Endothelial cell of umbilical vein (primary cell): Measurements from ENCODE around the gene CCDC85B. TPM values are rescaled to one million over a fixed set of nuclear protein-coding genes. Genes with fewer than 3 reads are reported as not detected.

ENCODE experiments used
- BruUV-seq: library from RNA; stranded (reverse); fragments of 400-500 nt; replicated peaks from 2 replicates; lab custom pipeline; 2021; lab: Mats Ljungman, UMichigan
- CTCF ChIA-PET: fragments of 300-600, 350-600 bp; sonication (Branson Sonifier 250); formaldehyde crosslinking; loops from one replicate; lab custom pipeline; 2021; ENCODE audit warnings: antibody characterized with exemption, inconsistent platforms; lab: Charles Lee
- POLR2A ChIA-PET: fragments of 300-600, 350-600 bp; sonication (Branson Sonifier 250); formaldehyde crosslinking; loops from one replicate; lab custom pipeline; 2021; ENCODE audit warnings: antibody characterized with exemption, inconsistent platforms; lab: Charles Lee
- DNase-seq: peaks from one replicate; pipeline ENCODE4 v3.0.0-alpha.2; 2011; ENCODE audit warnings: low read depth, low spot score
- FAIRE-seq: peaks from 2 replicates; lab custom pipeline; 2011; peaks lifted over from hg19 to GRCh38; lab: Jason Lieb, UNC
- H2AFZ ChIP-seq: 2 replicates; pipeline ENCODE4 v1.6.0; 2012; ENCODE audit warnings: low read depth, low read length, control low read depth, inconsistent platforms
- H3K27ac ChIP-seq: 2 replicates; pipeline ENCODE4 v1.5.1; 2011; ENCODE audit warnings: low read depth, mild to moderate bottlenecking, control low read depth, low read length, moderate library complexity; ENCODE audit not compliant: insufficient read depth
- H3K27me3 ChIP-seq, 2 experiments: 2 replicates each; pipeline versions ENCODE4 v1.6.0 to v1.6.1; 2011; ENCODE audit warnings: low read length in 2 of 2, mixed read lengths in 1 of 2; ENCODE audit not compliant: control insufficient read depth in 2 of 2, insufficient read depth in 2 of 2
- H3K36me3 ChIP-seq, 2 experiments: 2 replicates in 1 of 2; 3 replicates in 1 of 2; pipeline ENCODE4 v1.5.1; 2011; ENCODE audit warnings: low read length in 2 of 2, mild to moderate bottlenecking in 1 of 2, moderate library complexity in 1 of 2; ENCODE audit not compliant: control insufficient read depth in 2 of 2, insufficient read depth in 2 of 2; ENCODE audit errors: extremely low read depth in 1 of 2
- H3K4me1 ChIP-seq: 3 replicates; pipeline ENCODE4 v1.5.1; 2011; ENCODE audit warnings: mild to moderate bottlenecking, low read length; ENCODE audit not compliant: control insufficient read depth, insufficient read depth; ENCODE audit errors: extremely low read depth
- H3K4me2 ChIP-seq: 2 replicates; pipeline ENCODE4 v1.6.1; 2011; ENCODE audit warnings: low read length, control low read depth, mixed read lengths; ENCODE audit not compliant: insufficient read depth
- H3K4me3 ChIP-seq, 3 experiments: fragments of 200-600 bp in 1 of 3; sonication (generic), shearing (Covaris generic) in 1 of 3; replicated peaks in 1 of 3; 2 replicates each; pipeline ENCODE4 v1.5.1; 2011 to 2016; ENCODE audit warnings: control low read depth in 3 of 3, low read length in 3 of 3, mild to moderate bottlenecking in 2 of 3, inconsistent platforms in 1 of 3, low read depth in 1 of 3, moderate library complexity in 1 of 3; ENCODE audit not compliant: insufficient read depth in 1 of 3
- H3K79me2 ChIP-seq: 2 replicates; pipeline ENCODE4 v1.6.0; 2012; ENCODE audit warnings: low read length, inconsistent platforms; ENCODE audit not compliant: control insufficient read depth, insufficient read depth
- H3K9ac ChIP-seq: replicated peaks from 2 replicates; pipeline ENCODE3; 2011; ENCODE audit warnings: low read length, control low read depth; ENCODE audit not compliant: insufficient read depth; ENCODE audit errors: extremely low read depth
- H3K9me1 ChIP-seq: replicated peaks from 3 replicates; pipeline ENCODE4 v1.6.0; 2011; ENCODE audit warnings: mild to moderate bottlenecking, low read length; ENCODE audit not compliant: control insufficient read depth, insufficient read depth; ENCODE audit errors: extremely low read depth
- H3K9me3 ChIP-seq: replicated peaks from 2 replicates; pipeline ENCODE4 v1.5.1; 2012; ENCODE audit warnings: low read length, inconsistent platforms; ENCODE audit not compliant: control insufficient read depth, insufficient read depth
- H4K20me1 ChIP-seq: replicated peaks from 2 replicates; pipeline ENCODE3; 2011; ENCODE audit warnings: mild to moderate bottlenecking, low read length; ENCODE audit not compliant: control insufficient read depth, insufficient read depth; ENCODE audit errors: extremely low read depth
- EZH2 ChIP-seq: IDR thresholded peaks from 2 replicates; pipeline ENCODE4 v1.6.1; 2012; ENCODE audit warnings: borderline replicate concordance, low read depth, mild to moderate bottlenecking, moderate library complexity, low read length, inconsistent platforms; ENCODE audit not compliant: severe bottlenecking
- FOS ChIP-seq: IDR thresholded peaks from 2 replicates; pipeline ENCODE4 v1.6.1; 2011; ENCODE audit warnings: mild to moderate bottlenecking, low read length, moderate library complexity, borderline replicate concordance; ENCODE audit not compliant: insufficient read depth
- GATA2 ChIP-seq: IDR thresholded peaks from 2 replicates; pipeline ENCODE4 v1.7.0; 2011; ENCODE audit warnings: low read depth, mild to moderate bottlenecking, moderate library complexity, mixed read lengths, low read length; ENCODE audit not compliant: insufficient read length, insufficient read depth
- MAX ChIP-seq: IDR thresholded peaks from 2 replicates; pipeline ENCODE4 v1.6.1; 2011; ENCODE audit not compliant: insufficient read depth, insufficient read length
- MYC ChIP-seq: IDR thresholded peaks from one replicate; pipeline ENCODE4 v1.6.1; 2011; ENCODE audit warnings: mild to moderate bottlenecking, low read depth, low read length
- POLR2A ChIP-seq: IDR thresholded peaks from 2 replicates; pipeline ENCODE4 v1.6.1; 2012; ENCODE audit warnings: low read depth, mild to moderate bottlenecking, control low read depth, low read length
- POLR2AphosphoS5 ChIP-seq: IDR thresholded peaks from 2 replicates; pipeline ENCODE4 v1.6.1; 2012; ENCODE audit warnings: low read depth, mild to moderate bottlenecking, control low read depth, low read length, moderate library complexity; ENCODE audit not compliant: insufficient read depth
- dilution Hi-C: fragments of 300-500 bp; cut with MboI; formaldehyde crosslinking; loops from one replicate; pipeline ENCODE4 v1.15.0; 2019; ENCODE audit warnings: low sequenced_read_pairs; ENCODE audit not compliant: extremely low pct_ligation_motif_present
- intact Hi-C: fragments of 100-400 bp; cut with micrococcal nuclease; formaldehyde crosslinking; loops from one replicate; pipeline ENCODE4 v1.10.0; 2022
- polyA plus RNA-seq, 4 experiments: library from polyadenylated mRNA; depleted of rRNA in 3 of 4; stranded (reverse) in 3 of 4; unstranded in 1 of 4; fragments of >200 nt; gene quantifications; 2 replicates each; pipeline versions ENCODE4 v1.2.1 to v1.2.3, GENCODE V29; 2011 to 2012; ENCODE audit warnings: missing spikeins in 1 of 4
- total RNA-seq: library from RNA; stranded (reverse); gene quantifications from 2 replicates; pipeline ENCODE4 v1.2.3, GENCODE V29; 2021

Gene CCDC85B
- total and polyA plus RNA-seq, 2 donors (not counting 3 experiments of a cell fraction or from before 2014, with no cell fraction given) = 105 to 107 TPM

DNA sequence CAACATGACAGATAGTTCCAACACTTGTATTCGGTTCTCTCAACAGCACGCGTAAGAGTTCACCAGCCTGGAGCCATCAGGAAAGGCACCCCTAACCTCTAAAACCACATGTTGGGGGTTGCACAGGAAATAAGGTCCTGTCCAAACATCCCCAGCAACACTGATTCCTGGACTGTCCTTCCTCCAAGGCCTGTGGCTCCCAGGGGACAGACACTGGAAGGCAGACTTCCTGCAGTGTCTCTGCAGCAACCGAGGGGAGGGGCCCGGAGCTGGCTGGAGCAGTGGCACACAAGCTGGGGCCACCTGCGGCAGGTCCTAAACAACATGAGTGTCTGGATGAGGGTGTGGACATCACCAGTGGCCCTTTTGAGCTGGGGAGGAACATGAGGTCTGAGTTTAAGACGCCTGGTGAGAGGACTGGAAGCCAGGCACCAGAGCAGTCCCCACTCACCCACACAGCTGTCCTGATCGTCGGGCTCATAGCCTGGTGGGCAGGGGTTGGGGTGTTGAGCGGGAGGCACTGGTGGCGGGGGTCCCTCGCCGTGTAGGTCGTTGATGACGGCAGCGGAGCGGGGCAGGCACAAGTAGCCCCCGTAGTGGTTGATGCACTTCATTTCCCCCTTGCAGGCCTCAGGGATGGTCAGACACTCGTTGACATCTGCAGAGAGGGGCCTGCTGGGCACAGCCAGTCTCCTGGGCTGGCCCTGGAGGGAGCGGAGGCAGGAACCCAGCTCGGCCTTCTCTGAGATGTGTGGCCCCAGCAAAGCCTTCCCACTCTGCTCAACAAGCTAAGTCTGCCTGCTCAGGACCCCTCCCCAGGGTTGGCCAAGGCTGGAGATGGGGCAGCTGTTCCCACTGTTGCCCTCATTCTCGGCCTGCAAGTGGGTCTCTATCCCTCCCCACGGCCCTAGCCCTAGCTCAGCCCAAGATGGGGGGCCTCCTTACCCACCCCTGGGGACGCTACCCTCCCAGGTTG, 19.5 kb upstream of the CCDC85B start:
- intact Hi-C loops = no loop called here
- Histone ChIP-seq H2AFZ (no peak overlapping the region), H3K27ac (peak overlapping the region; percentile 52), H3K27me3 (no peaks in the 10 kb centered on the region), H3K79me2 (peaks cover 2% of the 10 kb centered on the region), H3K4me1 (peaks cover 17% of the 10 kb centered on the region), H3K9me1 (no peaks in the 10 kb centered on the region), H4K20me1 (no peaks in the 10 kb centered on the region), H3K9me3 (no peaks in the 10 kb centered on the region), H3K9ac (no peak overlapping the region), H3K4me2 (peak overlapping the region; percentile 57), H3K4me3 (no peak overlapping the region), H3K36me3 (peaks cover 0 to 21% of the 10 kb centered on the region in 2 experiments)
- DNase-seq = no peak
- no peak for TF ChIP-seq MYC
- TF ChIP-seq POLR2A = no peak
- no peak for TF ChIP-seq GATA2
- TF ChIP-seq POLR2AphosphoS5 = no peak
- TF ChIP-seq EZH2 = no peak
- TF ChIP-seq FOS = no peak
- TF ChIP-seq MAX = no peak
- ChIA-PET CTCF (interaction anchor here (0.7 to 7.1 kb wide), 10 partner anchors 11 to 117 kb away, joined by 3 to 73 read pairs (median 4); partner anchors contain the start of genes AP5B1, CCDC85B, CFL1 and FIBP), POLR2A (interaction anchor here (0.9 to 1.9 kb wide), 5 partner anchors 8 to 20 kb away, joined by 3 to 19 read pairs (median 4); partner anchors contain the start of genes CCDC85B, CFL1 and MUS81)
- no peak for FAIRE-seq
- dilution Hi-C loops = no loop called here
- BruUV-seq = TSS peak; percentile 2
